Caki2 (cell line): Measurements from ENCODE around the gene MEIS2. TPM values are rescaled to one million over a fixed set of nuclear protein-coding genes. Genes with fewer than 3 reads are reported as not detected.

ENCODE experiments used
- DNase-seq: peaks from one replicate; pipeline ENCODE4 v3.0.0-alpha.2; 2015; ENCODE audit warnings: low read depth
- in situ Hi-C: cut with HindIII; loops from 2 replicates; pipeline ENCODE4 v1.10.0; 2016; ENCODE audit warnings: low sequenced_read_pairs, low pct_unique_long_range_greater_than_20kb, mixed read lengths
- total RNA-seq: library from RNA; depleted of rRNA; stranded (reverse); fragments of >200 nt; shearing (Covaris generic); gene quantifications from 2 replicates; pipeline ENCODE4 v1.2.3, GENCODE V29; 2014; ENCODE audit warnings: low replicate concordance

The MEIS2 gene
- total RNA-seq, 1 experiment from 2014 or later: 22.0 TPM

DNA sequence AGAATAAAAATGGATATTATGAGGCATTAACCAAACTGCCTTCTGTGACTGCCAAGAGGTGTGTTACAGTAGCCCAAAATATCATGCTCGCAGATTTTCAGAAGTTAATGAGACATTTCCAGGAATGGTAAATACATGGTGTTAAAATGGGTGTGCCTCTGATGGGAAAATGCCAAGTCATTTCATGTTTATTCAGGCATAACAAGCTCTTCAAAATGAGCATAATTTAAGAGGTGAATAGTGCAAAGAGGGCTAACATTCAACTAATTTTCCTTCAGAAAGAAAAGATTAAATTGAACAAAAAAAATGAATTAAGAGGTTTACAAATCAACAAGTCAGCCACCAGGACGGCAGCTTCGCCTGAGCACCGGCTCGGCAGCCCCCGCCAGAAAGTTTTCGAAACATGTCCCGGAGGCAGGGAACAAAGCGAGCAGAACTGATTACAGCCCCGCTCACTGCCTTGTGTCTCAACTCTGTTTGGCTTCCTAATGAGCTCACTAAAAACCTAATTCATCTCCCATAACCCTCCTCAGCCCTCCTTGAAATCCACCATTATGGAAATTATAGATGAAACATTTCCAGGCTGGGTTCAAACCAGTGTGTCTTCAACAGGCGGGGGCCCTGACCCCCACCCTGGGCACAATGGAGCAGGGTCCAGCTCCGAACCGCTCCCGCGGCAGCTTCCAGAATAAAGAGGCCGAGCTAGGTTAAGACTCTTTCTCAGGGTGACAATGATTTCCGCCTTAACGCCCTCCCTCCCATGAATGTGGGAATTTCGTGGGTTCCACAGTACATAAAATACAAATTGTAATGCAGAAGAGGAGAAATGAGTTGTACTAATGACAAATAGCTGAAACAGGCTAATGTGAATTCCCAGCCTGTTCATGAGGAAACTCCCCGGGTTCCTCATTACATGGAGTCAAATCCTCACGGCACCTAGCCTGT lies 43.9 kb downstream of the MEIS2 start:
- in situ Hi-C loops: no loop called here
- peak; percentile 88 for DNase-seq

DNA sequence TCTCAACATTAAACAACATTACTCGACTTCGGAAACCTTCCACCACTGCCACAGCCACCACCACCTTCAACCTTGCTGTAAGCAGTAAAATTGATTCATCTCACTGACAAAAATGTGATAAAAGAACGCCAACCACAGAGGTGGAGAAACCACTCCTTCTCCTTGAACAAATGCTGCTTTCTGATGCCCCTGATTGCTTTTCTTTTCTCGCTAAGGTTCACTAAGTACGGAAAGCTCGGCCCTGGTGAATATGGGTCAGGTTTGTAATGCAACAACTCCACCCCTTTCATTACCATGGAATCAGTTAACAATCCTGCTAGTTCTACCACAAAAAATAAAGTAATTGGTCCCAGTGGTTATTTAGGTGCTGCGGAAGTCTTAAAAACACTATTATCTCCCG lies 44.9 kb downstream of the MEIS2 start:
- DNase-seq: peak; percentile 96
- in situ Hi-C loops: no loop called here

DNA sequence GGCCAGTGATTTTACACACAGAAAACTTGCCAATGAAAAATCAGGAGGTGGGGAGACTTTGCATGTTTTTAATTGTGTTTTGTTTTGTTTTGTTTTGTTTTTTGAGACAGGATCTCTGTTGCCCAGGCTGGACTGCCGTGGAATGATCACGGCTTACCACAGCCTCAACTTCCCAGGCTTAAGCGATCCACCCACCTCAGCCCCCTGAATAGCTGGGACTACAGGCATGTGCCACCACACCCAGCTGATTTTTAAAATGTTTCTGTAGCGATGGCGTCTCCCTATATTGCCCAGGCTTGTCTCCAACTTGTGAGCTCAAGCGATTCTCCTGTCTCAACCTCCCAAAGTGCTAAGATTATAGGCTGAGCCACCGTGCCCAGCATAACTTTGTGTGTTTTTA lies 46.0 kb downstream of the MEIS2 start:
- DNase-seq: no peak
- in situ Hi-C loops: no loop called here

DNA sequence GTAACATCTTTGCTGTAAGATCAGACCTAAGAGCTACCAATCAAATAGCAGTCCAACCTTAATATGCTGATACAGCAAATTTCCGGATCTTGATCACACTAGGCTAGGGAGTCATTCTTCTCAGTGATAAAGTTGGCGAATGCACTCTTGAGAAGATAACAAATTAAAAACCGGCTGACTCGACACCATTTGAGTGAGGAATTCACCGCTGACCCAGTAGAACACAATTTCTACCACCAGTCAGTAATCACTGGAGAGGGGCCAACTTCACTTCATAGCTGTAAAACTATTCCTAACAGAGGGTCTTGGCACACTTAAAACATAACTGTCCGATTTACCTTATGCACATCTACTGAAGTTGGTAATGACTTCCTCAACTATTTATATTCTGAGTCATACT lies 47.2 kb downstream of the MEIS2 start:
- DNase-seq: peak; percentile 59
- in situ Hi-C loops: no loop called here

DNA sequence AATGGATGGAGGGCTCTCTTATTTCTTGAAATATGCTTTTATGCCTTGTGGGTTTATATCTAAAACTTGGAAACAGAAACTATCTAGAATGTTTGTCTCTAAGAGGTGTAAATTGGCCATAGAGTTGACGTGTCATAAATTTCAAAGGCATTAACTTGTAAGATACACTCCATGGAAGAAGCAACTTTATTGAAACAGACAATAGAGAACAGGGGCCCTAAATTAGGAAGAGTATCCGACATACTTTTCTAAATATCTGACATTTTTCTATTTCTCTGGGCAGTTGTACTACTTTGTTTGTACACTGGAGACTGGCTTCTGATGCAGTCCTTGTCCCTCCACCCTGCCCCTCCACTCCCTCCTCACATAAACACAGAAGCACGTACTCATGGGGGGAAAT lies 50.0 kb downstream of the MEIS2 start:
- in situ Hi-C loops: no loop called here

DNA sequence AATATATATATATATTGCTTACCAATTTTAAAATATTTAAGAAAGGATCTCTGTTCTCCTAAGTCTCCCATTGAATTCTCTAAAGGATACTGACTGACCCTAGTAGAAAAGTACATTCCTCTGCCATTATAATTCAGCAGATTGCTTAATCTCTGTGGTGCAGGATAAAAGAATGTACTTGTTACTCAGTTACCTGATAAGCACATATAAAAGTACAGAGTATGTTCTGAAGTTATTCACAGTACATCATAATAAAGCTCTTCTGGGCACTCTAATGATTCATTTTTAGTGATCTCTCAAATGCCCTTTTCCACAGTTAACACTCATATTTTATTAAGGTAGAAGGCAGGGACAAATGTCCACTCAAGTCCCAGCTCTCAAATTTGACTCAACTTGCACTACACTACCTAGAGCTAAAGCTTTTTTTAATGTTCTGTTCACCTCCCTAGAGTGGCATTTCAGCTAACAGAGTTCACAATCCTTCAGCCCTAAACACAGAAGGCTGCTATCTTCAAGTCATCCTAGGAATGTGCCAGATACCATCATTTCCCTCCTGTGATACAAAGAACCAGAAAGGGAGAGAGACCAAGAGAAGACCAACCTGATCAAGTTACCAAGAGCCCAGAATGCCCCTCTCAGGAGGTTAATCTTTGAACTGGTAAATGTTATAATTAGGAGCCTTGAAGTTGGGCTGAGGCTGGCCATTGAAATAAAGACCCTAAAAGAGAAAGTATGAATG lies 53.3 kb downstream of the MEIS2 start:
- DNase-seq: no peak
- in situ Hi-C loops: no loop called here

More for the DNA sequence above, 50.0 kb downstream of the MEIS2 start:
- no peak for DNase-seq

DNA sequence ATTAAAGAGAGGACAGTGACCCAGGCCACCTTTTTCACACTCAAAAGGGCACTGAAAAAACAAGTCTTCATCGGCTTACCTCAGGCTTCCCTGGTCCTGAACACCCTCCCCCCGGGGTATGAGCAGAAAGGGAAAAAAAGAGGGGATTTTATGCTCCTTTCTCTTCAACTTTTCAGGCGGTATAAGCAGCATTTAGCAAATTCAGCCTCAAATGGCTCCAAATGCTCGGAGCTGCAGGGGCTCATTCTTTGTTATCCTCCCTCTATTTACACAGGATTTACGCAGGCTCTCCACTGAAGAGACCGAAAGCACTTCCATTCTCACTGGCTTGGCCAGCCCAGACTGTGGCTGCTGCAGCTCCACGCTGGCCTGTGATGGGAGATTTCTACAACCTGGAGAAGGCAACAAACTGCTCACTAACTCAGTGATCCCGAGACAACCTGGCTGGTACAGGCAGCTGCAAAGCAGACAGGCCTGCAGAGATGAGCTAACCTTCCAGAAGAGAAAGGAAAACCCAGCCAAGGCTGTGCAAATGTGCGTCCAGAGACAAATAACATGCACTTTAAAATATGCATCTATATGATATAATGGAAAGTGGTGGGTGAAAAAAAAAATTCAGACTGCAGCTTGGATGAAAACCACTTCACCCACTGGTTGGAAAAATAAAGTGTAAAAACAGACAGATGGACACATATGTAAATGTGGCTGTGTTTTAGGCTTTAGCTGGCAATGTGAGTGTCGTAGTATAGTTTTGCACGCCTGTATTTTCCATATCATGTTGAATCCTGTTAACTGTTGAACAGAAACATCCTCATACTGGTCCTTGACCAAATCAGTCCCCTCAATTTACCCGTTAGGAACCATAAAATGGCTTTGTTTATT lies 54.2 kb downstream of the MEIS2 start:
- in situ Hi-C loops: no loop called here
- no peak for DNase-seq

DNA sequence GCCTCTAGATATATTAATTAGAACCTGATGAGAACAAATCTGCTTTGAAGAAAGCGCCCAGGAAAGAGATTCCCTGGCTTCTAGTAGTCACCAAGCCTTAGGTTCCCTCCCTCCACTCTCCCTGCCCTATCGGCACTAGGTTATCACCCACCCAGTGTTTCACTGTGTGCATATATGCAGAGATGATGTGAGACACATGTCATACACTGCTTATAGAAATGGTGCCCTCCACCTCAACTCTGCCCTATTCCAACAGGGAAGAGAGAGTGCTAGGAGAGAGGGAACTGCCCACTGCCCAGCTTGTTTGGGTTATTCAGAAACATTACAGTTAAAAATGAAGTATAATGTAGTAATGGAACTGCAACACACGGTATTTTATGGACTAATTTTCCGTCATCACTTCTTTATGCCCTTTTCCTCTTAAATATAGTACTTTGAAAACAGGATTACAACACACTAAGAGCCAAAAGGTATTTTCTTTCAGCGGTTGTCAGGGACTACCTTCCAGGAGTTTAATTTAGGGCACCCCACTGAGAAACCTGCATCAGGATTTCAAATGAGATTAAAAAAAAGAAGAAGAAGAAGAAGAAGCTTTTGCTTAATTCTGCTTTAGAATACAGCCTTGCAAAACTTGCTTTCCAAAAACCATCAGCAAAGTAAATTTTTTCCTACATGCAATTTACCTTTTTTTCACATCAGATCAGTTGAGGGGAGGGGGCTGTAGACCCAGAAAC lies 55.3 kb downstream of the MEIS2 start:
- in situ Hi-C loops: no loop called here
- DNase-seq: no peak

DNA sequence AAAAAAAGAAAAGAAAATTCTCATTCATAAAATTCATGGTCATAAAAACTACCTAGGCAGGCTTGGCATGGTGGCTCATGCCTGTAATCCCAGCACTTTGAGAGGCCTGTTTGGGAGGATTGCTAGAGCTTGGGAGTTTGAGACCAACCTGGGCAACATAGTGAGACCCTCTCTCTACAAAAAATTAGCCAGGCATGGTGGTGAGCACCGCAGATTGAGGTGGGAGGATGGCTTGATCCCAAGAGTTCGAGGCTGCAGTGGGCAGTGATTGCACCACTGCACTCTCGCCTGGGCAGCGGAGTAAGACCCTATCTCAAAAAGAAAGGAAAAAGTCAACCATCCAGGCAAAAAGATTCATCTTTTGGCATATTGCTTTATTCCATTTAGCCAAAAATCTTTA lies 58.5 kb downstream of the MEIS2 start:
- in situ Hi-C loops: no loop called here
- no peak for DNase-seq

DNA sequence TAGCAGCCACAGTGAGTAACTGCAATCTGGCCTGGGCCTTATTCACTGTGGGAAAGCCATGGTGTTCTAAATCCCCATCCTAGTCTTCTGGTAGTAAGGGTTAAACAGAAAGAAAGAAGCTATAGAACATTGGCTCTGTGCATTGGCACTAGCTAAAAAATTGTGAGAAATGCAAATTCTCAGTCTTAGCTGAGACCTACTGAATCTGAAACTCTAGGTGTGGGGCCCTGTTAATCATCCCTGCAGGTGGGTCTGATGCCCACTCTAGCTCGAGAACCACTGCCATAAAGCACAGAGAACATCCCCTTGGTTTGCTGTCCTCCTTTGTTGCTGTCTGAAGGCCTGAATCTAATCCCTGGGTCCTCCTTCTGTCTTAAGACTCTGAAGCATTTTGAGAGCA lies 59.3 kb downstream of the MEIS2 start:
- in situ Hi-C loops: no loop called here
- DNase-seq: no peak

DNA sequence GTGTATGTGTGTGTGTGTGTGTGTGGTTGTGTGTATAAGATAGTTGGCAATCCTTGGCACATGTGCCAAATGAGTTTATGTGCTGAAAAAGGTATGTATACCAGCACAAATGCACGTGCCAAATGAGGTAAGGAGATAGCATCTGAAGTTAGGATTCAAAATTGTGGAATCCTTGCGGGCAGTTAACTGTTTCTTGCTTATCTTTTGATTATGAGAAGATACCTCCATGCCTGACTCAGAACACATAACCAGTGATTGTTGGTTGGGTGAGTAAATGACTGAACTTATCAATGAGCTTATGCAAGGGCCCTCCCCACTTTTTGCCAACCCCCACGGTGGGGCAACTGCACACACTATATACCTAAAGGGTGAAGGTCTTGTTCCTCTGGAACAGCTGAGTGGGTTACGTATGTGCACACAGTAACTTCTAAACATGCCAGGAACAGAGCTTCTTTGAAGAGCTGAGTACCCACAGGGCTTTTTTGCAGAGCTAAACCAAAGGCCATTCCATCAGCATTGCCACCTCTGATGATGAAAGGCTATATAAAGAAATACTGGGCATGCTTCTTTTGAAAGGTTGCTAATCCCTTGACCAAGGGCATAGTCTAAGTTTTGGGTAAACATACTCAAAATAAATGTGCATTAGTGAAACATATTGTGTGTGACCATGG lies 60.1 kb downstream of the MEIS2 start:
- in situ Hi-C loops: no loop called here

DNA sequence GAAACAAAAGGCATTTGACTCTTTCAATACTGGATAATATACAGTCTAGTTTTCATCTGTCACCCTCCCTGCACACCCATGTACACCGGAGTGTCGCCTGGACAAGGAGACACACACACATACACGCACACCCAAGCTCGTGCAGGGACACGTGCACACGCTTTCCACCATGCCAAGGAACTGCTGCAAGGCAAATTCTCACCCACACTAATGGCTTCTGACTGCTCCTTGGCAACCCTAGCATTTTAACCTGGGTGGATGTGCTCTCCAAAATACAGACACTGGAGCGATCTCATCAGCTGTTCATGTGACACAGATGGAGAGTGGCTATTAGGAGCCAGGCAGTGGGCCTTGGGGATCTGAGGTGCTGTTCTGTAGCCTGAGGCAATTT lies 61.6 kb downstream of the MEIS2 start:
- in situ Hi-C loops: no loop called here
- no peak for DNase-seq

More for the DNA sequence above, 60.1 kb downstream of the MEIS2 start:
- no peak for DNase-seq

DNA sequence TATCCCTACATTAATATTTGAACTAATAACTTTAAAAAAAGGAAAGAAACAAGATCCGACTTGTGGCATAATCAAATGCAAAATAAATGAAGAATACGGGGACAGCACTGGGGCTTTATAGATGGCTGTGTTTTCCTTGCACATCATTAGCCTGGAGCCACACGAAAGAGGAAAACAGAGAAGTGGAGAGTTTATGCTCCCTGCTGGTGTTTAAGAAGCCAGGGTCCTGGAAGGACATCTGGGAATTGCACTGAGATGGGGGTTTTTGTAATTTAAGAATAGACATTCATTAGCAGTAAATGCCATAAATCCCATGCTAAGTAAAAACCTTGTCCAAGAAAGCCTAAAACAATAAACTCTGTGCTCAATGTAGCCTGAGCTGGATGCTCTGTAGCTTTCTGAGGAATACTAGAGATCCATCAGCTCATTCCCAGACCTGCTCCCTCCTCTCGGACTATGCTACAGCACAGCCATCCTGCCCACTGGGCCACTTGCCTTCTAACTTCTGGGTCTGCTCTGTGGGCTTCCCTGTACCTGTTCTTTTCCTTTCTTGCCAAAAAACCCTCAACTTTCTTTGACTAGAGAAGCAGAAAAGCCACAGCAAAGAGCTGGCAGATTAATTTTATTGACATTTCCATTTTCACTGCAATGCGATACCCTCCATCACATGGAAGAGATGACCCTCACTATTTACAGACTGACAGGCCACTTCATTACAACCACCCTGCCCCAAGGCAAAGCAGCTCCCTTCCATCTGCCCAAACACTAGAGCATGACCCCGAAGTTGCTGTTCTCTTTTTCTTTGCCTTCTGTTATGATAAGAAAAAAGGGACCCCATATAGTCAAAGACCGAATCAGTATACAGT lies 62.3 kb downstream of the MEIS2 start:
- no peak for DNase-seq
- in situ Hi-C loops: no loop called here

DNA sequence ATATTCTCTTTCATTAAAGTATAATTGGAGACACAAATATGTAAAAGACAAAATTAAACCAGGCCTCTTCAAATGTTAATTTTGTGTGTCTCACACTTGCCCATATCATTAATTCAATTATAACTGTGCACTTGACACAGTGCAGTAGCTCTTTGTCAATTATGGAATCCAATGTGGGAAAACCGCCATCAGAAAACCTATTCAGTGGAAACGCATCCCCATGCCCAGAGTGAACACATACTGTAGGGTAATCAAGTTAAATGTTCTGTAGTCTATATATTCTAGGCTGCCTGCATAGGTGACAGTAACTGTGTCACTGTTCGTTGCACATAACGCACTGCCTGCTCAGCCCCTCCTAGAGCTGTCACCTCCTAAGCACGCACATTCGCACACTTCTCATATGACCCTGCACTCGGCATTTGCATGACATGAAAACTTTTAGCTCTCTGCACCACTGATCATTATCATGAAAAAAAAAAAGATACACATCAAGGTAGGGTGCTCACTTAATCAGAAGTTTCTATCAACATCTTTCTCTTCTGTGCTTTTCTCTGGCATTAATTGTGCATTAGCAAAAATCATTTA lies 63.2 kb downstream of the MEIS2 start:
- in situ Hi-C loops: no loop called here
- DNase-seq: no peak

DNA sequence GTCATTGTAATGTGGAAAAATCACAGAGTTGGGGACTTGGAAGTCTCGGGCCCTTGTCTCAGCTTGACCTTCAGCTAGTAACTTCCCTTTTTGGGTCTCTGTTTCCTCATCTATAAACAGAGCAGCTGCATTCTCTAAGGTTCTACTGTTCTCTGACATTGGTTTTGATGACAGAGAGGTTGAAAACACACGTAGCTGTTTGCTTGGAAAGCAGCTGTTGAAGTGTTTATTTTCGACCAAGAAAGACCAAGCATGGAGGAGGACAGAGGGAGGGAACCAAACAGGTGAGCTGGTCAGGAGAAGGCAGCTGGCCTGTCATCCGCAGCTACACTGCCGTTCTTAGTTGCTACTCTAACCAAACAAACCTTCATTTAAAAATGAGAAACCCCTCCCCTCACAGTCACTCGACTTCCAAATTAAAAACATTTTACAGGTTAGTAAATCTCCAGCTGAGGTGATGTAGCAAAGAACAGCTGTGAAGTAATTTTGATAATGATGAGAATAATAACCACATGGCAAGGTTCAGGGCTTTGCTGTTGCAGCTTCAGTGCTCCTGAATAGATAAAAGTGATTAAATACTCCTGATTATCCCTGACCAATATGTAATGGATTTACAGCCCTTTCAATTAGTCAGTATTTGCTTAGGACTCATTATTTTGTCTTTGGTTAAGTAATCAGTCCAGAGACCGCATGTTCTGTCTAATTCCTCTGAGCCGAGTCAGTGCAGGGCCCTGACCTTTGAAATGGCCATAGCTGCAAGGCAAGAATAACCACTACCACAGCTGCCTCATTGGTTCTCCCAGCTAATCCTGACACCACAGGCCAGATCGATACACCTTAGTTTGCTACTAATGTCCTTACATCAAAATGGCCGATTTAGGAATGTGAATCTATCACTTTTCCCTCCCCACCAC lies 65.3 kb downstream of the MEIS2 start:
- in situ Hi-C loops: no loop called here
- DNase-seq: peak; percentile 57
